MM.1S (cell line): Measurements from ENCODE around the gene PAEP.

Experiments
- DNase-seq: peaks from one replicate; pipeline ENCODE4 v3.0.0-alpha.2; 2015
- H2AFZ ChIP-seq: fragments of 300-600 bp; sonication (generic); 2 replicates; pipeline ENCODE4 v1.6.0; 2016; ENCODE audit warnings: antibody characterized with exemption, low read length
- H3F3A ChIP-seq: fragments of 300-600 bp; sonication (generic); 2 replicates; pipeline ENCODE4 v1.6.1; 2016; ENCODE audit warnings: mild to moderate bottlenecking, antibody characterized with exemption, low read length, moderate library complexity, mixed read lengths; ENCODE audit not compliant: insufficient read depth
- H3K27ac ChIP-seq: fragments of 300-600 bp; sonication (generic); 2 replicates; pipeline ENCODE4 v1.5.1; 2016; ENCODE audit warnings: mild to moderate bottlenecking, low read length
- H3K27me3 ChIP-seq: fragments of 300-600 bp; sonication (generic); replicated peaks from 2 replicates; pipeline ENCODE4 v1.6.0; 2016; ENCODE audit warnings: low read length; ENCODE audit not compliant: insufficient read depth
- H3K36me3 ChIP-seq: fragments of 300-600 bp; sonication (generic); replicated peaks from 2 replicates; pipeline ENCODE4 v1.6.1; 2016; ENCODE audit warnings: mild to moderate bottlenecking, low read length, mixed read lengths; ENCODE audit not compliant: insufficient read depth
- H3K4me1 ChIP-seq: fragments of 300-600 bp; sonication (generic); 2 replicates; pipeline ENCODE4 v1.6.1; 2016; ENCODE audit warnings: low read length, mixed read lengths
- H3K4me2 ChIP-seq: fragments of 300-600 bp; sonication (generic); 2 replicates; pipeline ENCODE4 v1.6.0; 2016; ENCODE audit warnings: low read depth, low read length
- H3K4me3 ChIP-seq: fragments of 300-600 bp; sonication (generic); 2 replicates; pipeline ENCODE4 v1.5.1; 2016; ENCODE audit warnings: low read length, mixed read lengths
- H3K79me2 ChIP-seq: fragments of 300-600 bp; sonication (generic); 2 replicates; pipeline ENCODE4 v1.6.1; 2016; ENCODE audit warnings: mixed run types, low read length, mixed read lengths
- H3K9ac ChIP-seq: fragments of 300-600 bp; sonication (generic); 2 replicates; pipeline ENCODE4 v1.6.1; 2016; ENCODE audit warnings: low read length, mixed read lengths
- H3K9me2 ChIP-seq: fragments of 300-600 bp; sonication (generic); replicated peaks from 2 replicates; pipeline ENCODE4 v1.6.1; 2016; ENCODE audit warnings: mild to moderate bottlenecking, low read length, mixed read lengths; ENCODE audit not compliant: insufficient read depth
- H3K9me3 ChIP-seq: fragments of 300-600 bp; sonication (generic); replicated peaks from 2 replicates; pipeline ENCODE4 v1.6.1; 2016; ENCODE audit warnings: mild to moderate bottlenecking, low read length, mixed read lengths; ENCODE audit not compliant: insufficient read depth
- H4K20me1 ChIP-seq: fragments of 300-600 bp; sonication (generic); 2 replicates; pipeline ENCODE4 v1.6.1; 2016; ENCODE audit warnings: mild to moderate bottlenecking, low read length, moderate library complexity, mixed read lengths; ENCODE audit not compliant: insufficient read depth
- EZH2 ChIP-seq: fragments of 300-600 bp; sonication (generic); optimal IDR thresholded peaks from 2 replicates; pipeline ENCODE3; 2017; ENCODE audit warnings: low read depth, mild to moderate bottlenecking, antibody characterized with exemption, low read length, mixed read lengths
- EZH2phosphoT487 ChIP-seq: fragments of 300-600 bp; sonication (generic); IDR thresholded peaks from 2 replicates; pipeline ENCODE4 v1.6.1; 2018; ENCODE audit warnings: antibody characterized with exemption, low read length
- TF ChIP-seq, protein P1 (sequence below): fragments of 300-600 bp; sonication (generic); IDR thresholded peaks from 2 replicates; pipeline ENCODE4 v1.5.1; 2016; ENCODE audit warnings: antibody characterized with exemption, low read length, mixed read lengths

PAEP gene

DNA sequence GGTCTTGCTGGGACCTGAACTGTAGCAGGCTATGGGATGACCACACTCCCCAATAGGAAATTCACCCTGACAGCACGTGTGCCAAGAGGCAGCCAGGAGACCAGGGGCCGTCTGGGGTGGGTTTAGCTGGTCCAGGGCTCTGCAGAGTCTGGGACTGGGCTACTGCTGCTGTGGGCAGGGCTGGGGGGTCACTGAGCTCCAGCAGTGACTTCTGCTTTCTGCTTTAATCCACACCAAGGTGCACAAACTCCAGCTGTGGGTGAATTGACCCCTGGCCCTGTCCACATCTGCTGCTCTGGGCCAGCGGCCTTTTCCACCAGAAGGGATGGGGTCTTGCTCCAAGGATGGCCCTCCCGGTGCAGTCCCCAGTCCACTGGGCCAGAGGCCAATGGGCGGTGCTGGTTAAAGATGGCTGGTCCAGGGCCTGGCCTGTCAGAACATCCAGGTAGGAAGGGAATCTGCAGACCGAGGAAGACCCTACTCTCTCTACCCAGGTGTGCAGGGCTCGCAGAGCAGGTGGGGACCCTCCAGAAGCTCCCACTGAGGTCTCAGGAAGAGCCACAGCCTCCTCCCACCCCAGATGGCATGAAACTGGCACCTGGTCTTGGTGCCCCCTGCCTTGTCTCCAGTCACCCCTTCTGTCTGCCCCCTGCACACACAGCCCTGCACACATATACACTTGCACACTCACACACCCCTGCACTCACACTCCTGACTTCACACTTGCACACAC, 49.8 kb downstream of the PAEP start:
- no peak for DNase-seq
- Histone ChIP-seq H3F3A (no peaks in the 10 kb centered on the region), H2AFZ (no peak overlapping the region), H3K27ac (no peak overlapping the region), H3K79me2 (no peaks in the 10 kb centered on the region), H4K20me1 (no peaks in the 10 kb centered on the region), H3K9me2 (no peaks in the 10 kb centered on the region), H3K36me3 (no peaks in the 10 kb centered on the region), H3K4me2 (no peak overlapping the region), H3K4me1 (no peaks in the 10 kb centered on the region), H3K4me3 (no peak overlapping the region), H3K9me3 (no peaks in the 10 kb centered on the region), H3K9ac (no peak overlapping the region), H3K27me3 (peaks cover 50% of the 10 kb centered on the region)
- TF ChIP-seq, protein P1, sequence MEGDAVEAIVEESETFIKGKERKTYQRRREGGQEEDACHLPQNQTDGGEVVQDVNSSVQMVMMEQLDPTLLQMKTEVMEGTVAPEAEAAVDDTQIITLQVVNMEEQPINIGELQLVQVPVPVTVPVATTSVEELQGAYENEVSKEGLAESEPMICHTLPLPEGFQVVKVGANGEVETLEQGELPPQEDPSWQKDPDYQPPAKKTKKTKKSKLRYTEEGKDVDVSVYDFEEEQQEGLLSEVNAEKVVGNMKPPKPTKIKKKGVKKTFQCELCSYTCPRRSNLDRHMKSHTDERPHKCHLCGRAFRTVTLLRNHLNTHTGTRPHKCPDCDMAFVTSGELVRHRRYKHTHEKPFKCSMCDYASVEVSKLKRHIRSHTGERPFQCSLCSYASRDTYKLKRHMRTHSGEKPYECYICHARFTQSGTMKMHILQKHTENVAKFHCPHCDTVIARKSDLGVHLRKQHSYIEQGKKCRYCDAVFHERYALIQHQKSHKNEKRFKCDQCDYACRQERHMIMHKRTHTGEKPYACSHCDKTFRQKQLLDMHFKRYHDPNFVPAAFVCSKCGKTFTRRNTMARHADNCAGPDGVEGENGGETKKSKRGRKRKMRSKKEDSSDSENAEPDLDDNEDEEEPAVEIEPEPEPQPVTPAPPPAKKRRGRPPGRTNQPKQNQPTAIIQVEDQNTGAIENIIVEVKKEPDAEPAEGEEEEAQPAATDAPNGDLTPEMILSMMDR = no peak
- TF ChIP-seq EZH2phosphoT487 = no peak
- TF ChIP-seq EZH2 = no peak

DNA sequence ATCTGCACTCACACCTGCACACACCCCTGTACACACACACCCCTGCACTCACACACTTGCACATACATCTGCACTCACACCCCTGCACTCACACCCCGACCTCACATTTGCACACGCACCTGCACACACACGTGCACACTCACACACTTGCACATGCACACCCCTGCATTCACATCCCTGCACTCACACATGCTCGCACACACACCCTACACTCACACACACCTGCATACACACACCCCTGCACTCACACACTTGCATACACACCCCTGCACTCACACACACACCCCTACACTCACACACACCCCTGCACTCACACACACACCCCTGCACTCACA, 50.3 kb downstream of the PAEP start:
- H3K9me2 ChIP-seq = no peaks in the 10 kb centered on the region
- H3K4me1 ChIP-seq = no peaks in the 10 kb centered on the region
- no peak overlapping the region for H3K27ac ChIP-seq
- no peak overlapping the region for H2AFZ ChIP-seq
- H3F3A ChIP-seq = no peaks in the 10 kb centered on the region
- H3K79me2 ChIP-seq = no peaks in the 10 kb centered on the region
- no peak overlapping the region for H3K4me2 ChIP-seq
- no peaks in the 10 kb centered on the region for H3K36me3 ChIP-seq
- no peak for DNase-seq
- H3K4me3 ChIP-seq = no peak overlapping the region
- no peaks in the 10 kb centered on the region for H4K20me1 ChIP-seq
- H3K9me3 ChIP-seq = no peaks in the 10 kb centered on the region
- H3K9ac ChIP-seq = no peak overlapping the region
- no peak for TF ChIP-seq EZH2phosphoT487
- TF ChIP-seq, protein P1 = no peak
- TF ChIP-seq EZH2 = no peak
- peaks cover 50% of the 10 kb centered on the region for H3K27me3 ChIP-seq

DNA sequence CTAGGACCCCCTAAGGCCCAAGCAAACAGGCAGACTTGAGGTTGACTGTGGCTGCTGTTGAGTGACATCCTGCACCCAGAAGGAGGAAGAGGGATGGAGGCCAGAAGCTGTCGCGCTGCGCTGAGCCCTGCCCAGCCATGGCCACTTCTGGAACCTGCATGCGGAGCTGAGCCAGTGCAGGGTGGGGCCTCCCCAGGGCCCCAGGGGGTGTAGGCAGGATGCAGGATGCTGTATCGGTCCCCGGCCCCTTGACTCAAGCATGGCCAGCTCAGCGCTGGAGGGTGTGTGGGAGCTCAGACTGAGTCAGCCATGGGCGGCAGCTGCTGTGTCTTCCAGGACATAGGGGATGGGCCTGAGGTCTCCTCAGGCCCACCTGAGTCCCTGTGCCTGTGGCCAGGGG, 50.9 kb downstream of the PAEP start:
- Histone ChIP-seq H3K27ac (no peak overlapping the region), H3K4me1 (no peaks in the 10 kb centered on the region), H3K9me3 (no peaks in the 10 kb centered on the region), H2AFZ (no peak overlapping the region), H3K36me3 (no peaks in the 10 kb centered on the region), H3K27me3 (peaks cover 55% of the 10 kb centered on the region), H3K79me2 (no peaks in the 10 kb centered on the region), H3K9ac (no peak overlapping the region), H3F3A (no peaks in the 10 kb centered on the region), H4K20me1 (no peaks in the 10 kb centered on the region), H3K9me2 (no peaks in the 10 kb centered on the region), H3K4me2 (no peak overlapping the region), H3K4me3 (no peak overlapping the region)
- DNase-seq = no peak
- TF ChIP-seq EZH2phosphoT487 (no peak), EZH2 (no peak)
- TF ChIP-seq, protein P1 = no peak
